NK-92 treated with Interleukin-12 subunit alpha and Interleukin-12 subunit beta, amount 100 ng/mL, for 24 hours (cell line): ENCODE measurements around the gene ZBED6.

ENCODE experiments used
- DNase-seq: peaks from one replicate; lab custom pipeline; 2025; lab: John Stamatoyannopoulos, UW

The ZBED6 gene

DNA sequence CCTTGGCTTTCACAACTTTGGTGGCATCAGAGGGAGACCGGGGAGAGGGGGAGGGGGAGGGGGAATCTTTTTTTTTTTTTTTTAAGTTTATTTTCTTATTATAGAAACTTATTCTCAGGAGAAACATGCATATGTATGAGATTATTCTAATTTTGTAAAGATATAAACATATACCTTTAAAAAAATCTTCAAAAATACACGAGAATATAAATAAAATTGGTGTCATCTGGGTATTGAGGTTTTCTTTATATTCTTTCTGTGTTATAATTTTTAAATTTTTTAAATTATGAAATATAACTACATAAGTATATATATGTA lies 47.1 kb downstream of the ZBED6 start:
- no peak for DNase-seq

DNA sequence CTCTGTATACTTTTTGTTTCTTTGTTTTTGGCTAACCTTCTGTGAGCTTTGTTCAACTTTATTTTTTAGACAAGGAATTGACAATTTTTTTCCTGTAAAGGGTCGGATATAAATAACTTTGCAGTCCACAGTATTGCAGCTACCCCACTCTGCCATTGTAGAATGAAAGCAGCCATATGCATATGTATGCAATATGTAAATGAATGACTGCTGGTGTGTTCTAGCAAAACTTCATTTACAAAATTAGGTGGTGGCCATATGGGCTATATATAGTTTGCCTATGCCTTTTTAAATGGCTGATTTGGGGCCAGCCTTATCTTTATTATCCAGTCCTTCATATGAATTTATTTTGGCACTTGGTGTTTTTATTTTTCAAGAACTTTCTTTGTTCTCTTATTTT lies 48.0 kb downstream of the ZBED6 start:
- no peak for DNase-seq
